Gastroesophageal sphincter (tissue), 3 donors: ENCODE measurements around the gene MYMX.

Source experiments
- POLR2A ChIP-seq, 2 donors: fragments of 450-650 bp; IDR thresholded peaks; one replicate each; pipeline ENCODE4 v1.6.1; 2017; ENCODE audit warnings: antibody characterized with exemption in 2 of 2, mild to moderate bottlenecking in 2 of 2, moderate library complexity in 1 of 2
- POLR2AphosphoS5 ChIP-seq: sonication (generic); formaldehyde crosslinking; IDR thresholded peaks from one replicate; pipeline ENCODE4 v1.6.1; 2017; ENCODE audit warnings: antibody characterized with exemption
- TF ChIP-seq, protein P1 (sequence below), 4 experiments: fragments of 200-600 bp in 2 of 4; fragments of 450-650 bp in 2 of 4; sonication (generic) in 1 of 4; IDR thresholded peaks; one replicate each; pipeline ENCODE4 v1.5.1; 2017 to 2019; ENCODE audit warnings: antibody characterized with exemption in 4 of 4, mild to moderate bottlenecking in 2 of 4, moderate library complexity in 2 of 4

GRCh38 chr6:44260011-44260410, 43.3 kb downstream of the MYMX start:
- TF ChIP-seq, protein P1, sequence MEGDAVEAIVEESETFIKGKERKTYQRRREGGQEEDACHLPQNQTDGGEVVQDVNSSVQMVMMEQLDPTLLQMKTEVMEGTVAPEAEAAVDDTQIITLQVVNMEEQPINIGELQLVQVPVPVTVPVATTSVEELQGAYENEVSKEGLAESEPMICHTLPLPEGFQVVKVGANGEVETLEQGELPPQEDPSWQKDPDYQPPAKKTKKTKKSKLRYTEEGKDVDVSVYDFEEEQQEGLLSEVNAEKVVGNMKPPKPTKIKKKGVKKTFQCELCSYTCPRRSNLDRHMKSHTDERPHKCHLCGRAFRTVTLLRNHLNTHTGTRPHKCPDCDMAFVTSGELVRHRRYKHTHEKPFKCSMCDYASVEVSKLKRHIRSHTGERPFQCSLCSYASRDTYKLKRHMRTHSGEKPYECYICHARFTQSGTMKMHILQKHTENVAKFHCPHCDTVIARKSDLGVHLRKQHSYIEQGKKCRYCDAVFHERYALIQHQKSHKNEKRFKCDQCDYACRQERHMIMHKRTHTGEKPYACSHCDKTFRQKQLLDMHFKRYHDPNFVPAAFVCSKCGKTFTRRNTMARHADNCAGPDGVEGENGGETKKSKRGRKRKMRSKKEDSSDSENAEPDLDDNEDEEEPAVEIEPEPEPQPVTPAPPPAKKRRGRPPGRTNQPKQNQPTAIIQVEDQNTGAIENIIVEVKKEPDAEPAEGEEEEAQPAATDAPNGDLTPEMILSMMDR (IDR thresholded peaks at IDR 0.05): no peak
- TF ChIP-seq POLR2A (IDR thresholded peaks at IDR 0.05) (no peak), POLR2AphosphoS5 (no peak)
